T-helper 1 cell (primary cell): ENCODE results near the gene DDO.
"Not testable (repeated sequence)": the region's sequence is repeated elsewhere in the genome, so short reads cannot be mapped to it uniquely, and the experiment has no call there.

Experiments
- DNase-seq, 5 donors: peaks; one replicate each; pipeline ENCODE4 v3.0.0-alpha.2; 2012 to 2020
- total RNA-seq, 4 donors: gene quantifications; one replicate each; lab custom pipeline; 2026; lab: John Stamatoyannopoulos, UW

The DDO gene
- total RNA-seq: 0 to 0.30 (median 0) reads per million in 4 donors

- DNase-seq: no peak
These were observed at the start of gene DDO for GRCh38 chr6:110415086-110415916. TSS of gene DDO (minus strand) at chr6:110415575. CDS start at chr6:110413462, 2,113 bp downstream.

DNA sequence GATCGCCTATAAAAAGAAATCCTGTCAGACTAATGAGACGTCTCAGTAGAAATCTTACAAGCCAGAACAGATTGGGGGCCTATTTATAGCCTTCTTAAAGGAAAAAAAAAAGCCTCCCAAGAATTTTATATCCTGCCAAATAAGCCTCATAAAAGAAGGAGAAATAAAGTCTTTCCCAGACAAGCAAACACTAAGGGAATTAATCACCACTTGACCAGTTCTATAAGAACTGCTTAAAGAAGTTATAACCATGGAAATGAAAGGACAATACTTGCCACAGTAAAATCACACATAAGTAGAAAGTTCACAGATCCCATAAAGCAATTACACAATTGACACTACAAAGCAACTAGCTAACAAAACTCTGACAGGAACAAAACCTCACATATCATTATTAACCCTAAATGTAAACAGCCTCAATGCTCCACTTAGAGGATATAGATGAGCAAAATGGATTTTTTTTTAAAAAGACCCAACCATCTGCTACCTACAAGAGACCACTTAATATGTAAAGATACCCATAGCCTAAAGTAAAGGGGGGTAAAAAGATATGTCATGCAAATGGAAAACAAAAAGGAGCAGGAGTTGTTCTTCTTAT, 47.6 kb upstream of the DDO start:
- DNase-seq: no peak

- DNase-seq: no peak
These were observed 46.0 kb upstream of the DDO start for GRCh38 chr6:110461376-110461775.

DNA sequence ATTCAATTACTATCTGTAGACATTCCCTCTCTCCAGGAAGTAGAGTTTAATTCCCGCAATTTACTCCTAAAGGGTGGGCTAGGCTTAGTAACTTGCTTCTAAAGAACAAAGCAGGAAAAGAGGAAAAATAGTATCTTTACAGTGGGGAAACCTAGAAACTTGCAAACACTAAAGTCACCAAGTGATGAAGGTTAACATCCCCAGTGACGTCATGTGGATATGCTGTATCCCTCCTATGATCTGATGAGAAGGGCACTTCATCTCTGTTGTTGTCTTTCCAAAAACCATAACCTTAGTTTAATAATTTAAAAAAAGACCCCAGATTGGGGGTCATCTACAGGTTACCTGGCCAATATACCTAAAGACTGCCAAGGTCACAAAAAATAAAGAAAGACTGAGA, 43.8 kb upstream of the DDO start:
- DNase-seq: no peak

- no peak for DNase-seq
These were observed 43.1 kb upstream of the DDO start for GRCh38 chr6:110458476-110458875.

DNA sequence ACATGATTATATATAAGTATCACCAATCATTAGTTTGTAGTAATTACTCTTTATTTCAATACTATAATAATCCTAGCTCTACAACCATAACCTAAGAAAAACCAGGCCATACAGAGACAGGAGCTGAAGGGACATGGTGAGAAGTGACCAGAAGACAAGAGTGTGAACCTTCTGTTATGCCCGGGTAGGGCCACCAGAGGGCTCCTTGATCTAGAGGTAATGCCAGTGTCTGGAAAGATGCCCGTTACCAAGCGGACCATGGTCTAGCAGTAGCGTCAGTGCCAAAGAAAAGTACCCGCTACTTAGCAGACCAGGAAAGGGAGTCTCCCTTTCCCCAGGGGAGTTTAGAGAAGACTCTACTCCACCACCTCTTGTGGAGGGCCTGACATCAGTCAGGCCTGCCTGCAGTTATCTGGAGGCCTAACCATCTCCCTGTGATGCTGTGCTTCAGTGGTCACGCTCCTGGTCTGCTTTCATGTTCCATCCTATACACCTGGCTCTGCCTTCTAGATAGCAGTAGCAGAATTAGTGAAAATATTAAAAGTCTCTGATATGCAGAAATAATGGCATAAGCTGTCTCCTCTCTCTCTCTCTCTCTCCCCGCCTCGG, 42.3 kb upstream of the DDO start:
- not testable (repeated sequence) for DNase-seq

GRCh38 chr6:110456694-110457093, 41.3 kb upstream of the DDO start:
- DNase-seq: no peak

GRCh38 chr6:110449541-110449895, 34.1 kb upstream of the DDO start:
- DNase-seq: no peak

DNA sequence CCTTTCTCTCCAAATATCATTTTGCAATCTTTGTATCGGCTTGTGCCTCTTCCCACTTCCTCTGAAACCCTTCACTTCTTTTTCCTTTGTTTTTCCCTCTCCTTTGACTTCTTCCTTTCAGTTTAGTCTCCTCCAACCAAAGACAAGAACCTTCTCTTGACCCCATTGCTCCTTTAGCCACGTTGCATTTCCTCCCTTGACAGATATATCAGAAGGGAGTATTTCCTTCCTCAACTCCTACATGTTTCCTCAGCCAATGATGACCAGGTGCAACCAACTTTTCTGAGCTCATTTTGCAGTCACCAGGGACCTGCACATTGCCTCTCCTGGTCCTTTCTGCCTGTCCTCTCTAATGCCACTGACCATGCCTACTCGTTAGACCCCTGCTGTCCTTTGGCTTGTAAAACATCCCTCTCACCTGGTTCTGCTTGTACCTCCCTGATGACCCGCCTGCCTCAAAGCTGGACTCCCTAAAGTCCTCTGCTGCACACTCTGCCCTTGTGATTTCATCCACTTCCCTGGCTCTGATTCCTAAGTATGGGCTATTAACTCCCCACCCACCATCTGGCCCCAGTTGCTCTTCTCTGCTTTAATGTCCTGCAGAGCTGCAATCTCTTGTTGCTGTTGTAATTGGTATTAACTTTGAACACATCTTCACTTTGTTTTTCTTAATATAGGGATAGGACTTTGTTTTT, 33.6 kb upstream of the DDO start:
- DNase-seq: no peak

GRCh38 chr6:110447761-110448160, 32.4 kb upstream of the DDO start:
- no peak for DNase-seq

DNA sequence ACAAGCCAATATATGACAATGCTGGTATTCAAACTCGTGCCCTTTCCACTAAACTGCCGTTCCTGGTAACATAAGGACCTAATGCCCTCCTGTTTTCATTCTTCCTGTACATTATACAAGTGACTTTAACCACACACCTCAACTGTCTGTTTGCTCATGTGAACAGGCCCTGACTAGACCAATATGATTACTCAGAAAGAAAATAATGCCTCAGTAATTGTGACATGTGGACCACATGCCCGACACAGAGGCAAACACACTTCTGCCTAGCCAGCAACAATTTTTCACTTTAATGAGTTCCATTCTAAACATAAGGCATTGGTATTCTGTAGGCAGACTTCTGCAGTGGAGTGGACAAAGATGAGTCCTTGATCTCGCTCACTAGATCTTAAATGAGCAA, 31.0 kb upstream of the DDO start:
- DNase-seq: no peak

DNA sequence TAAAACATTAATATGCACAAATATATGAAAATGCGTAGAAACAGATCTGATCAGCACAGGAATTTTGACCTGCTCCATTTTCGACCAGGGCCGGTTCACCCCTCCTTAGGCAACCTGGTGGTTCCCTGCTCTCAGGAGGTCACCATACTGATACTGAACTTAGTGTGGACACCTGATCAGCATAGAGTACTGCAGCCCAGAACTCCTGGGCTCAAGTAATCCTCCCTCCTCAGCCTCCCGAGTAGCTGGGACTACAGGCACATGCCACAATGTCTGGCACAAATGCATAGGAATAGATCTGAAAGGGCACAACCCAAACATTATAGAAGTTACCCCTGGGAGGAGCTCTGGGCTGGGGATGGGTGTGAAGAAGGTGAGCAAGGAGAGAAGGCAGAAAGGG, 24.7 kb upstream of the DDO start:
- DNase-seq: no peak

DNA sequence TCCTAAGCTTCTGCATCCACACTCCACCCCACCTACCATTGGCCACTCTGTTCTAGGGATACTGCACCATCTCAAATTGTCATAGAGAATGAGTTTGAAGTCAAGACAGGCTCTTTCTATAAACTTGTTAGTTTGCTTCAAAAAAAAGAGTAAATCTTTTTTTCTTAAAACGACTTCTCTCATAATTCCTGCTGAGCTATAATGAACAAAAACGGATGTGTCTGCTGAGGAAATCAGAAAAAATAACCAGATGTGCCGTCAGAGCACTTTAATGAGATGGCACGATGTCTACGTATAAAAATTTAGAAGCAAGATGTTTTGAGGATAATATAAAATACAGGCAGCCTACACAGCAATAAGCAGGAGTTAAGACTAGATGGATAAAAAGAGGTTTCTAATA, 24.0 kb upstream of the DDO start:
- DNase-seq: no peak

GRCh38 chr6:110434961-110435602, 19.7 kb upstream of the DDO start:
- no peak for DNase-seq

GRCh38 chr6:110432285-110432900, 17.0 kb upstream of the DDO start:
- DNase-seq: no peak

DNA sequence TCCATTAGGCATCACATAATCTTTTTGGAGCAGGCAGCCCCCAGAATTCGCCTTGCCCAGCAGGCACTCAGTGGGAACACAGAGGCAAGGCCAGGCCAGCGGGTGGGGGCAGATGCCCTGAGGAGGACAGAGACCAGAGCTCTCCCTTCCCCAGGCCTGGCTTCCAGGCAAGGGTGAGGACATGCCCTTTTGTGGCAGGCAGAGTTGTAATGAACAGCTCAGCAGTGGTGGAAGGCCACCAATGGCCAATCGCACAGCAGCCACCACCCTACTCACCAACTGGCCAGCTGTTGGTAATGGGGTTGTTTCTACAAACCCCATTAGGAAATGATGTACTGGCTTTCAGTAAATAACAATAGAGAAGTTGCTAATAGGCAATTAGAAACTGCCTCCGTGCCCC, 15.4 kb upstream of the DDO start:
- DNase-seq: no peak

- DNase-seq: no peak
These were observed 14.9 kb upstream of the DDO start for GRCh38 chr6:110430236-110430635.

DNA sequence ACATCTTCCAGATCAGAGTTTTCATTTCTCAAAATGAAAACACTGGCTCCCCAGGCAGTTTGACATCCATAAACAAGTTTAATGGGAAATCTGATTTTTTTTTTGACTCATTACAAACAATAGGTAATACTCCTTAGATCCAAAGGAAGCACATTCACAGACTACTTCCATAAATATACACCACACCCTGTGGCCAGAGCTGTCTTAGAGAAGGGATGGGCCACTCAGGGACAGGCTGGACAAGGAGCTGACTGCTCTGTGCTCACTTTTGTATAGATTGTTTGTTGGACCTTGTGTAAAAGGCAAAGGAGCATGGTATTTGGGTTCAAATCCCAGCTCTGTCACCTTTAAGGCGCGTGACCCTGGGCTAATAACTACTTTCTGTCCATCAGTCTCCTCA, 12.8 kb upstream of the DDO start:
- no peak for DNase-seq

- DNase-seq: no peak
These were observed 10.4 kb upstream of the DDO start for GRCh38 chr6:110425816-110426215.

DNA sequence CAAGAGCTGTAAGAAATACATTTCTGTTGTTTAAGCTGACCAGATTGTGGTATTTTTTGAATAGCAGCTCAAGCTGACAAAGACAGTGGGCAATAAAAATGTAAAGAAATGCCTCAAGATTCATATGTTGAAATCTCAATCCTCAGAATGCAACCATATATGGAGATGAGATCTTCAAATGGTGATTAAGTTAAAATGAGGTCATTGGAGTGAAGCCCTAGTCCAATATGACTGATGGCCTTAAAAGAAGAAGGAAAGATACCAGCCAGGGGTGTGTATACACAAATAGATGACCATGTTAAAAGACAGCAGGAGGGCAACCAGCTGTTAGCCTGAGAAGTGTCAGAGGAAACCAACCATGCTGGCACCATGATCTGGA, 7.1 kb upstream of the DDO start:
- no peak for DNase-seq

GRCh38 chr6:110421749-110422443, 6.5 kb upstream of the DDO start:
- no peak for DNase-seq
